HG02852 (cell line): ENCODE results near the gene PAOX.

ENCODE experiments used
- ATAC-seq: cut with Tn5 transposase; IDR thresholded peaks from one replicate; pipeline ENCODE4 v1.9.1; 2021; ENCODE audit warnings: mild to moderate bottlenecking, moderate library complexity; ENCODE audit not compliant: unreplicated experiment

The PAOX gene

GRCh38 chr10:133349577-133350011 lies 29.5 kb upstream of the PAOX start:
- no peak for ATAC-seq

DNA sequence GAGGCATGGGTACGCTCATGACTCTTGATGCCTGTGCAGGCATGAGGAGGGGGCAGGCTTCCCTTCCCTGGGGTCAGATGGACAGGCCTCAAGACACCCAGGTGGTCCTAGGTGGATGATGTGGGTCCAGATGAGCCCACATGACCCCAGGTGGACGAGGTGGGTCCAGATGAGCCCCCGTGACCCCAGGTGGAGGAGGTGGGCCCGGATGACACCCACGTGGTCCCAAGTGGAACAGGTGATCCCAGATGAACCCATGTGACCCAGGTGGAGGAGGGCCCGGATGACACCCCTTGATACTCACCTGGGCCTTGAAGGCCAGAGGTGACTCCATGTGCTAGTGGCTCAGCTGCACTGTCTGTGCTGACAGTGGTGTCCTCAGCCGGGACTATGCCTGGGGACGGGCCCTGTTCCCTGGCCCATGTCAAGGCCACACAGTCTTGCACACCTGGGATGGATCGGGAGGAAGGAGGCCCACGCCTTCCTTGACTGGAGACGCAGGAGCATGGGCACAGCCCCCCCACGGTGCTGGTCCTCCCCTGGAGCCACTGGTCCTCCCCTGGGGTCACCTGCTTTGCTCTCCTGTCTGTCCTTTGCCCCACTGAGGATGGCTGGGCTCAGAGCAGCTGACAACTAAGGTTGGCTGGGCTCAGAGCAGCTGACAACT lies 28.6 kb upstream of the PAOX start:
- no peak for ATAC-seq

DNA sequence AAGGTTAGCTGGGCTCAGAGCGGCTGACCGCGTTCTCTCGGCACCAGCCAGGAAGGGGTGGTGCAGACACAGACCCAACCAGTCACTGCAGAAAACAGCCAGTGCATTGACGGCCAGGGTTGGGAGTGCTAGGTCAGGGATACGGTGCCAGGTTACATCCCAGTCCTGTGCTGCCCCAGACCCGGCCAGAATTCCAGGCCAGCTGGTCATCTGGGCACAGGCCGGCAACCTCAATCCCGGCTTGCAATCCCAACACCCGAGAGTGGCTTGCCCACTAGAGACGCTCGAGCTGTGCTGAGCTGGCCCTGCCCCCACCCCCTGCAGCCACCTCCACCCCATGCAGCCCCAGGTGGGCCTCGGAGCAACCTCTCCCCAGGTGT lies 28.1 kb upstream of the PAOX start:
- ATAC-seq, result no peak

GRCh38 chr10:133351408-133352318 lies 27.4 kb upstream of the PAOX start:
- ATAC-seq, result no peak

DNA sequence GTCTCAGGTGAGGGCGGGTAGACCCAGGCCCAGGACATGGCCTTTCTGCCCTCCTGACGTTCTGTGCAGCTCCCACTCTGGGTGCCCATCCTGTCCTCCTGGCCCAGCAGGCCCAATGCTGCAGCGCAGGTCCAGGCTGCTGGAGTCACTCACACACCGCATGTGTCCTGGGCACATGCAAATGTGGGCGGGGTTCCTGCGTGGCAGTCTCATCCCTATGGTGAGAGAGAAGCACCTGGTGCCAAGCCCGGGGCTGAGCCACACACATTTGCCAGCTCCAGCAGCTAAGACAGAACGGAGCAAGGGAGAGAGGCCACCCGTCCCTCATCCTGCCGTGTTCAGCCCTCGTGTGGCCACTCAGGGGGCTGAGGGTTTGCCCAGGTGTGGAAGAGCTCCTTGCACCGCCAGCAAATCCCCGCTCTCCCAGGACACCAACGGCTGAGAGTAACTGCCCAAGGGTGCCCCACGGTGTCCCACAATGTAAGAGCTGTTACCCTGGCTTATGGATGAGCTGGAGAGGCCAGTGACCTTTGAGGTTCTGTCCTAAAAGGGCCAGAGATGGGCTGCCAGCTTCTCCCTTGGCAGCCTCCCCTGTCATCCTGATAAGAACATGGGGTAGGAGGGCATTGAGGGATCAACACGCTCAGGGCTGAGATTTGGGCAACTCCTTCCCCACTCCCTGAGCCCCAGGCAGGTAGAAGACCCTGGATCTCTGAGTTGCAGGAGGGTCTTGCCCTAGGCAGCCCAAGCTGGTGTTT lies 25.7 kb upstream of the PAOX start:
- no peak for ATAC-seq

DNA sequence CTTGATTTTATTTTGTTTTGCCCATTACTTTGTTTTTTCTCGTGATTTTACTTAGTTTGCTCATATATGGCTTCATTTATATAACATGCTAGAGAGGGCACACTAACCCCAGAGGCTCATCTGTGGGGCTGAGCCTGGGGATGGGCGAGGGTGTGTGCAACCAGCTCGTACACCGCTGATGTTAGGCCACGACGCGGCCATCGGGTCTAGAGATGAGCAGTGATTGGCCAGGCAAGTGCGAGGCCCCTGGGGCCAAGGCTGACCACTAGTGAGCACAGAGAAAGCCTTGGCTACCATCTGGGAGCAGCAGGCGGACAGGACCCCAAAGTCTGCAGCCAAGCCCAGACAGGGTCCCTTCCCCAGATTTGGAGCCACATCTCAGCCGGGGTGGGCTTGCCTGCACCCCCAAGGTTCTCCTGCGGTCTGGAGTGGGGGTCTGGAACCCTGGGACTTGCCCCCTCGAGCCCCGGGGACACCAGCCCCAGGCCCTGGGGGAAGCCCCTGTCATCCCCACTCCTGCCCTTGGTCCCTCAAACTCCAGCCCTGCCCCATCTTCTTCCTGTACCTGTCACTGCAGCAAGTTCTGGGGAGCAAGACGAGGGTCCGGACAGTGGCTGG lies 25.0 kb upstream of the PAOX start:
- ATAC-seq, result no peak

GRCh38 chr10:133354672-133355240 lies 24.3 kb upstream of the PAOX start:
- ATAC-seq, result no peak

DNA sequence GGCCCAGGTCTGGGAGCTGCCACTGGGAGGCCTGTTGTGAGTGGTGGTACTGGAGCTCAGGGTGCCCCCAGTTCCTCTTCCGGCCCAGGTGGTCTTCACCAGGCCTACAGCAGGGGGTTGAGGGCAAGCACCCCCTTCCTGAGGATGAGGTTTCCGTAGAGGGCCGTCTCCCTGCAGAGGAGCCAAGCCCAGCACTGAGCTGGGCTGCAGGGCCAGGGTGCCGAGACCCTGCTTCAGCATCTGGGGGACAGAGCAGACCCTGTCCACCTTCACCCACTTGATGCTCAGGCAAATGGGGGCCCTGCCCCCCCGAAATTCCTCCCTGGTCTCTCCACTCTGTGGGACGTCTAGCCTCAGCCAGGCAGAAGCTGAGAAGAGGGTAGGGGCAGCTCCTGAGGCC lies 23.8 kb upstream of the PAOX start:
- ATAC-seq, result no peak

GRCh38 chr10:133355991-133356390 lies 23.1 kb upstream of the PAOX start:
- ATAC-seq, result no peak

DNA sequence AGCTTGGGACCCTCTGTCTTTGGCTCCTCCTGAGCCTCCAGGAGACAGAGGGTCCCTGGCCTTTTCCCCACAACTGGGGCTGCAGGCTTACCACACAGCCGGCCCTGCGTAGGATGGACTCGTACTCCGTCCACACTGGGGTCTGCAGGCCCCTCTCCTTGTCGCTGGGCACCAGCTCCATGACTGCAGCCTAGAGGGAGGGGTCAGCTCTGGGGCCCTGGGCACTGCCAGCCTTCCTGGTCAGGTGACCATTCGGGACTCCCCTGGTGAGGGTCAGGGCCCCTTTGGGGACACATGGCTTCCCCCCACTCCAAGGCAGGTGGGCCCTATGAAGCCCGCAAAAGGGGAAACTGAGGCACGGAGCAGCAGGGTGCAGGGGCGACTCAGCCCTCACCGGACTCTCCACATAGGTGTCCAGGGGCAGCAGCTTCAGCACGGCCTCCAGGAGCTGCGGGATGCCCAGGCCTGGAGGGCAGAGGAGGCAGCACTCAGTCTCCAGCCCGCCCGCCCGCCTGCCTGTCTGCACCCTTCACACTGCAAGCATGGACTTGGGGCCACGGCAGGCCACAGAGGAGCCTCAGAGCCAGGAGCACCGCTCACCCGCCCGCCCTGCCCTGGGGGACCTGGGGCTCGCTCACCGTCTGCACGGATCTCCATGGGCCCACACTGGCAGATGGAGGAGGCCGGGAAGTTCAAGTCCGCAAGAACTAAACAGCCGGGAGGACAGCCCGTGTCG lies 22.3 kb upstream of the PAOX start:
- ATAC-seq, result no peak

DNA sequence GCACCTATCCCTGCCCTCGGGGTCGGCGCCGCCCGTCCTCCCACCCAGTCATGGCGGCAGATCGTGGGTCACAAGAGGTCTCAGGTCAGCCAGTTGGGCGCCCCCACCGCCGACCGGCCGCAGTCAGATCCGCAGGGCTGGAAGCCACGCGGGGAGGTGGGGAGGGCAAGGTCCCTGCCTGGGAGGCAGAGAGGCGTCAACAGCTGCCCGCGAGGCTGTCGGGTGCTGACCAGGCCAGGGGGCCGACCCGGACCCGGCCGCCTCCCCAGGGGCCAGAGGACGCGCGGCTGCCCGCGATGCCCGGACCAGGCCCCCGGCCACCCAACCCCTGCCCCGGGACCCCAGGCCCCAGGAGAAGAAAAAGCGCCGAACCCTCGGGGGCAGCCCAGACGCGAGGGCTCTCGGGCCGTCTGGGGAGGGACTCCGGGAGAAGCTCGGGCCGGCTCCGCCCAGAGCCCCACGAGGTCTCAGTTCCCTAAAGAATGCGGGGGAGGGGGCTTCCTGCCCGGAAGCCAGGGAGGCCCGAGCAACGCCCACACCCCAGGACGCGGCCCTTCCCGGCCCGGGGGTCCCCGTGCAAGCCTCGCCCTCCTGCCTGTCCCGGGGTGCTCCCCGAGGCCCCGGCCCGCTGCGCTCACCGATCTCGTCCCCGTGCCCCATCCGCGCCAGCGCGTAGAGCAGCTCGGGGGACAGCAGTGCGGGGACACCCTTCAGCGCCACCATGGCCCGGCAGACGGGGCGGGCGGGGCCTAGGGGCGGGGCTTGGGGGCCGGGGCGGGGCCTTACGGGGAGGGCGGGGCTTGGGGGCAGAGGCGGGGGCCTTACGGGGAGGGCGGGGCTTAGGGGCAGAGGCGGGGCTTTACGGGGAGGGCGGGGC lies 21.5 kb upstream of the PAOX start, which contains the start of gene FUOM:
TSS of gene FUOM (minus strand) at position 735 of the 877 bp plus-strand sequence. CDS start at position 723, 12 bp downstream.
- ATAC-seq, result peak; percentile 82

DNA sequence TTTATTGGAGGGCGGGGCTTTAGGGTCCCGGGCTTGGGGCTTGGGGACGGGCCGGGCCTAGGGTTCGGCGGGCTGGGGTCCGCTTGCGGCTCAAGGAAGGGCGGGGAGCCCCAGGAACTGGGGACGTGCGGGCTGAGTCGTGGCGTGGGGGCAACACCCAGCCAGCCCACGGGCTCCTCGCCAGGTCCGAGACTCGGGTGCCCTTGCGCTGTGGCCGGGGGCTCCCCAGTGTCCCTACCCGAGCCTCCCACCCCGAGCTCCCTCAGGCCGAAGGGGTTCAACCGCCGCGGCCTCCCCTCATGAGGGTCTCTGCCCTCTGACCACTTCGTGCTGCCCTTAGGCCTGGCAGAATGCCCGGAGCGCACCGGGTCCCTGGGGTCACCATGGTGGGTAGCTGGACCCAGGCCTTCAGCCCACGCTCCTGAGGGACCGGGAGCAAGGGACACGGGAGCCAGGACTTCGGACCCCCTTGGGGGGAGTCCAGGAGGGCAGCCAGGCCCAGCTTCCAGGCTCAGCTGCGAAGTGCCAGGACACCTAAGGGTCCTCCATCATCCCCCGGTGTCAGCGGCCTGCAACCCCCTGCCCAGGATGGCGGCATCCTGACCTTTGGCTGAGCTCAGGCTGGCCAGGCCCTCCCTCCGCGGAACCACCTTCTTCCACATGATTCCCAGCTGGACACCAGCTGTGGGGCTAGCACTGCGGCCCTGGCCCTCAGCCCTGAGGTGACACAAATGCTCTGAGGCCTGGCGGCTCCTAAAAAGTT lies 20.7 kb upstream of the PAOX start:
- ATAC-seq, result no peak

DNA sequence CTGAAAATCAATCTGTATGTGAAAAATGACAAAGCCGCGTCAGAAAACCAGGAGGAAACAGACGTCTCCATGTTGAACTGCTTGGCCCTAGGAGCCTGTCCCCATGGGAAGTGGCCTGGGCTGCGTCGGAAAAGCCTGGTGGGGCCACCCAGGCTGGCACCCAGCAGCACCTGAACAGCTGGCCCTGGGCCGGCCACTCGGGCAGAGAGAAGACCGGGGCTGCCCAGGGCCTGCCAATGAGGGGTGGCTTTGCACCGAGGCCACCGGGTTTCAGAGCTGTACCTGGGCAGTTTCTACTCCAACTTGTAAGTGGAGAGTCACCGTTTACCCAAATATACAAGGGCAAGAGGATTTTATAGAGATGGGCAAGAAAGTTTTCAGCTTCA lies 20.1 kb upstream of the PAOX start:
- ATAC-seq, result no peak

- ATAC-seq, result no peak
Observed at GRCh38 chr10:133359554-133359971, 19.5 kb upstream of the PAOX start.

GRCh38 chr10:133359972-133360610 lies 19.0 kb upstream of the PAOX start:
- no peak for ATAC-seq

DNA sequence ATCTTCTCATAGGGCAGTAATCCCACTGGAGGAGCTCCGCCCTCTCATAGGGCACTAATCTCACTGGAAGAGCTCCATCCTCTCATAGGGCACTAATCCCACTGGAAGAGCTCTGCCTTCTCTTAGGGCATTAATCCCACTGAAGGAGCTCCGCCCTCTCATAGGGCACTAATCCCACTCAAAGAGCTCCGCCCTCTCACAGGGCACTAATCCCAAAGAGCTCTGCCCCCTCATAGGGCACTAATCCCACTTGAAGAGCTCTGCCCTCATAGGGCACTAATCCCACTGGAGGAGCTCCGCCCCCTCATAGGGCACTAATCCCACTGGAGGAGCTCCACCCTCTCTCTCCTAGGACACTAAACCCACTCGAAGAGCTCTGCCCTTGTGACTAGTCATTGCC lies 17.8 kb upstream of the PAOX start:
- no peak for ATAC-seq

GRCh38 chr10:133361773-133362441 lies 17.2 kb upstream of the PAOX start:
- peak; percentile 28 for ATAC-seq
